ENCODE data around the gene ZNF620. TPM values are rescaled to one million over a fixed set of nuclear protein-coding genes. Genes with fewer than 3 reads are reported as not detected.

The ZNF620 gene
- total RNA-seq, 4 donors from 2014 or later: 4.4 to 6.7 (median 5.6) TPM

GRCh38 chr3:40566694-40567093, 60.9 kb downstream of the ZNF620 start:
- Histone ChIP-seq H3K4me1 (no peaks in the 10 kb centered on the region), H3K27me3 (no peaks in the 10 kb centered on the region), H3K9me3 (no peaks in the 10 kb centered on the region), H3K4me3 (no peak overlapping the region), H3K27ac (no peak overlapping the region), H3K36me3 (no peaks in the 10 kb centered on the region)
- TF ChIP-seq POLR2A (IDR thresholded peaks at IDR 0.05): no peak
- TF ChIP-seq CTCF (IDR thresholded peaks at IDR 0.05): no peak
- DNase-seq: no peak

Small RNAs within 50 kb of the gene (small RNA-seq; reads per million reads assigned to genes)
- gene RNU5B-2P: 0 to 0.13 reads per million in 2 donors

Other genes starting within 250 kb of the ZNF620 start
- gene EIF1B, start 196.3 kb upstream of the ZNF620 start, total RNA-seq: 10 to 100 TPM; 24.3 to 35.7 (median 32.5) TPM
- gene ENTPD3, start 118.9 kb upstream of the ZNF620 start, total RNA-seq: 1 to 10 TPM in 1 of 4 donors, under 1 TPM in 2, not detected in 1; 0.53 to 1.2 (median 0.67) TPM
- 100 to 1,000 TPM; 102 to 406 (median 172) TPM for gene RPL14, start 48.7 kb upstream of the ZNF620 start, total RNA-seq
- gene ZNF619, start 28.9 kb upstream of the ZNF620 start, total RNA-seq: 10 to 100 TPM in 3 of 4 donors, 1 to 10 TPM in 1; 5.1 to 14.9 (median 12.8) TPM
- gene ZNF621, start 18.9 kb downstream of the ZNF620 start, total RNA-seq: 10 to 100 TPM; 13.3 to 50.3 (median 30.3) TPM

Measured in Peyer's patch (tissue), 4 donors.